NB4 (cell line): ENCODE results near the gene PRMT9.

Source experiments
- CTCF ChIP-seq: IDR thresholded peaks from one replicate; pipeline ENCODE4 v1.5.1; 2012; ENCODE audit warnings: low read depth, low read length
- MAX ChIP-seq: IDR thresholded peaks from 2 replicates; pipeline ENCODE4 v1.6.1; 2011; ENCODE audit warnings: low read depth, low read length
- MYC ChIP-seq: IDR thresholded peaks from 2 replicates; pipeline ENCODE4 v1.6.1; 2011; ENCODE audit warnings: low read depth, low read length
- POLR2A ChIP-seq: IDR thresholded peaks from 2 replicates; pipeline ENCODE4 v1.6.1; 2011; ENCODE audit warnings: mild to moderate bottlenecking; ENCODE audit not compliant: insufficient read length; ENCODE audit errors: extremely low read depth

- TF ChIP-seq CTCF = no peak
- TF ChIP-seq POLR2A = no peak
- no peak for TF ChIP-seq MAX
- no peak for TF ChIP-seq MYC
Measured at GRCh38 chr4:147639388-147639787, 44.6 kb downstream of the PRMT9 start.
